Amniotic stem cell (primary cell): ENCODE data around the gene IPO5.
A peak's percentile ranks its signal among the peaks of the same experiment; 100 is the strongest.
"Not testable (repeated sequence)": the region's sequence is repeated elsewhere in the genome, so short reads cannot be mapped to it uniquely, and the experiment has no call there.

Source experiments
- DNase-seq: peaks from one replicate; lab custom pipeline; 2025; lab: John Stamatoyannopoulos, UW

The IPO5 gene

GRCh38 chr13:97949316-97949715 lies 4.2 kb upstream of the IPO5 start:
- DNase-seq: not testable (repeated sequence)

GRCh38 chr13:97951376-97951775 lies 2.1 kb upstream of the IPO5 start:
- DNase-seq: no peak

- DNase-seq: not testable (repeated sequence)
Observed at GRCh38 chr13:97952831-97953230, 644 bp upstream of the IPO5 start.

- no peak for DNase-seq
Observed at GRCh38 chr13:97961340-97961739, 7.9 kb downstream of the IPO5 start.

GRCh38 chr13:97962887-97963286 lies 9.4 kb downstream of the IPO5 start:
- no peak for DNase-seq

GRCh38 chr13:97967226-97967625 lies 13.8 kb downstream of the IPO5 start:
- DNase-seq: no peak

- DNase-seq: no peak
Observed at GRCh38 chr13:97967948-97968347, 14.5 kb downstream of the IPO5 start.

GRCh38 chr13:97971519-97971918 lies 18.0 kb downstream of the IPO5 start:
- no peak for DNase-seq

GRCh38 chr13:97974773-97975172 lies 21.3 kb downstream of the IPO5 start:
- DNase-seq: no peak

- DNase-seq: no peak
Observed at GRCh38 chr13:97975280-97975847, 21.9 kb downstream of the IPO5 start.

GRCh38 chr13:97975848-97976609 lies 22.6 kb downstream of the IPO5 start:
- DNase-seq: peak; percentile 89

- no peak for DNase-seq
Observed at GRCh38 chr13:97976610-97977521, 23.4 kb downstream of the IPO5 start.

- DNase-seq: no peak
Observed at GRCh38 chr13:97977982-97978381, 24.5 kb downstream of the IPO5 start.

- DNase-seq: no peak
Observed at GRCh38 chr13:97978651-97979050, 25.2 kb downstream of the IPO5 start.

GRCh38 chr13:97979051-97979450 lies 25.6 kb downstream of the IPO5 start:
- no peak for DNase-seq

- DNase-seq: no peak
Observed at GRCh38 chr13:97979556-97979955, 26.1 kb downstream of the IPO5 start.

- no peak for DNase-seq
Observed at GRCh38 chr13:97982286-97982685, 28.8 kb downstream of the IPO5 start.

GRCh38 chr13:97986835-97987234 lies 33.4 kb downstream of the IPO5 start:
- no peak for DNase-seq

GRCh38 chr13:97999653-98000052 lies 46.2 kb downstream of the IPO5 start:
- no peak for DNase-seq

- peak; percentile 28 for DNase-seq
Observed at GRCh38 chr13:98004107-98004506, 50.6 kb downstream of the IPO5 start.

- not testable (repeated sequence) for DNase-seq
Observed at GRCh38 chr13:98004997-98005396, 51.5 kb downstream of the IPO5 start.

GRCh38 chr13:98007001-98007400 lies 53.5 kb downstream of the IPO5 start:
- DNase-seq: no peak

GRCh38 chr13:98013241-98013640 lies 59.8 kb downstream of the IPO5 start:
- no peak for DNase-seq
